GM23248 (cell line): Measurements from ENCODE around the gene TMEM40. TPM values are rescaled to one million over a fixed set of nuclear protein-coding genes. Genes with fewer than 3 reads are reported as not detected.

Source experiments
- DNase-seq: peaks from one replicate; pipeline ENCODE4 v3.0.0-alpha.2; 2015
- H2AFZ ChIP-seq: fragments of 200-600 bp; sonication (generic); 2 replicates; pipeline ENCODE4 v1.6.1; 2016; ENCODE audit warnings: antibody characterized with exemption
- H3F3A ChIP-seq: fragments of 200-600 bp; sonication (generic); 2 replicates; pipeline ENCODE4 v1.6.1; 2016; ENCODE audit warnings: mild to moderate bottlenecking, antibody characterized with exemption, mixed run types; ENCODE audit not compliant: insufficient read depth
- H3K27ac ChIP-seq: fragments of 200-600 bp; sonication (generic); 2 replicates; pipeline ENCODE4 v1.5.1; 2016; ENCODE audit warnings: mild to moderate bottlenecking
- H3K27me3 ChIP-seq: fragments of 200-600 bp; sonication (generic); replicated peaks from 2 replicates; pipeline ENCODE4 v1.6.1; 2016; ENCODE audit warnings: mild to moderate bottlenecking; ENCODE audit not compliant: insufficient read depth
- H3K36me3 ChIP-seq: fragments of 200-600 bp; sonication (generic); 2 replicates; pipeline ENCODE4 v1.6.1; 2016; ENCODE audit warnings: low read depth, mild to moderate bottlenecking
- H3K4me1 ChIP-seq: fragments of 200-600 bp; sonication (generic); 2 replicates; pipeline ENCODE4 v1.6.1; 2016; ENCODE audit warnings: mild to moderate bottlenecking; ENCODE audit not compliant: insufficient read depth
- H3K4me2 ChIP-seq: fragments of 200-600 bp; sonication (generic); one replicate; pipeline ENCODE4 v1.6.1; 2016; ENCODE audit warnings: mild to moderate bottlenecking; ENCODE audit not compliant: unreplicated experiment
- H3K4me3 ChIP-seq: fragments of 200-600 bp; sonication (generic); 2 replicates; pipeline ENCODE4 v1.5.1; 2016; ENCODE audit warnings: mild to moderate bottlenecking
- H3K79me2 ChIP-seq: fragments of 200-600 bp; sonication (generic); 2 replicates; pipeline ENCODE4 v1.6.1; 2016; ENCODE audit warnings: mild to moderate bottlenecking; ENCODE audit not compliant: insufficient read depth
- H3K9ac ChIP-seq: fragments of 200-600 bp; sonication (generic); 2 replicates; pipeline ENCODE4 v1.6.1; 2016; ENCODE audit warnings: mild to moderate bottlenecking
- H3K9me2 ChIP-seq: fragments of 200-600 bp; sonication (generic); 2 replicates; pipeline ENCODE4 v1.6.1; 2016; ENCODE audit warnings: mixed run types, mild to moderate bottlenecking, moderate library complexity; ENCODE audit not compliant: insufficient read depth
- H3K9me3 ChIP-seq: fragments of 200-600 bp; sonication (generic); one replicate; pipeline ENCODE4 v1.6.1; 2017; ENCODE audit warnings: low read depth
- H4K20me1 ChIP-seq: fragments of 200-600 bp; sonication (generic); 2 replicates; pipeline ENCODE4 v1.6.0; 2016; ENCODE audit not compliant: insufficient read depth
- EZH2 ChIP-seq: fragments of 200-600 bp; sonication (generic); IDR thresholded peaks from 2 replicates; pipeline ENCODE4 v1.6.1; 2018; ENCODE audit warnings: antibody characterized with exemption, mild to moderate bottlenecking; ENCODE audit not compliant: insufficient read depth, poor library complexity, severe bottlenecking
- EZH2phosphoT487 ChIP-seq: fragments of 200-600 bp; sonication (generic); IDR thresholded peaks from 2 replicates; pipeline ENCODE4 v1.6.1; 2018; ENCODE audit warnings: antibody characterized with exemption, moderate library complexity, mild to moderate bottlenecking, low read depth; ENCODE audit not compliant: insufficient read depth
- WGBS, 2 experiments: methylation state at CpG; one replicate each; pipeline ENCODE4 v1.1.6; 2015 to 2017; ENCODE audit warnings: low lambda C conversion rate in 2 of 2, low coverage in 1 of 2; ENCODE audit errors: missing lambda C conversion rate in 2 of 2; 5-methylcytosine and 5-hydroxymethylcytosine counted together
- in situ Hi-C: fragments of 300-500 bp; cut with MboI; formaldehyde crosslinking; loops from 2 replicates; pipeline ENCODE4 v1.15.0; 2020
- polyA plus RNA-seq: library from polyadenylated mRNA; unstranded; fragments of >200 nt; fragmentation: Nextera tagmentation; extraction: Ambion mirVana; gene quantifications from 2 replicates; pipeline ENCODE4 v1.2.1, GENCODE V29; 2016
- total RNA-seq: library from RNA; depleted of rRNA; stranded (reverse); fragments of >200 nt; shearing (Covaris generic); gene quantifications from 2 replicates; pipeline ENCODE4 v1.2.3, GENCODE V29; 2014

TMEM40 gene
- total and polyA plus RNA-seq, 2 experiments from 2014 or later, result not detected

DNA sequence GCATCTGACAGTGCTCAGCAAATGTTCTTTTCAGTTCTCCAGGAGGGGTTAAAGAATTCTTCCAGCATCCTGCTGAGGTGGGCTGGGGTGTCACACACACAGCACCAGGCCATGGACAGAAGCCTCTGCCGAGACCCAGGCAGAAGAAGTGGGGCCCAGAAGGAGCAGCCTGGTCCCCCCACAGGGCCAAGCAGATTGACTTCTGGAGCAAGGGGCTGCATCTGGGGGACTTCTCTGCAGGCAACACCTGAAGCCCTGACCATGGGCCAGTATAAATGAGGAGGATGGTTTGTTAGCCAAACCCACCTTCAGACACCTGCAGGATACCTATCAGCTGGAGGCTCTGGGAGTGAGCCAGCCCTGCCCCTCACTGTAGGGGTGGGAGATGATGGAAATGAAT, 16.2 kb upstream of the TMEM40 start:
- H3K9ac ChIP-seq, result no peak overlapping the region
- H3K9me2 ChIP-seq, result no peaks in the 10 kb centered on the region
- no peaks in the 10 kb centered on the region for H4K20me1 ChIP-seq
- peaks cover 5% of the 10 kb centered on the region for H3K27me3 ChIP-seq
- no peak overlapping the region for H2AFZ ChIP-seq
- H3K79me2 ChIP-seq, result no peaks in the 10 kb centered on the region
- TF ChIP-seq EZH2, result no peak
- TF ChIP-seq EZH2phosphoT487, result no peak
- DNase-seq, result no peak
- no peak overlapping the region for H3K4me3 ChIP-seq
- in situ Hi-C loops, result no loop called here
- no peak overlapping the region for H3K4me2 ChIP-seq
- no peaks in the 10 kb centered on the region for H3K4me1 ChIP-seq
- no peaks in the 10 kb centered on the region for H3F3A ChIP-seq
- no peaks in the 10 kb centered on the region for H3K9me3 ChIP-seq
- 32 to 67% methylated on average over 1 of the region's 1 CpG for WGBS, 2 experiments
- no peak overlapping the region for H3K27ac ChIP-seq
- H3K36me3 ChIP-seq, result no peaks in the 10 kb centered on the region

DNA sequence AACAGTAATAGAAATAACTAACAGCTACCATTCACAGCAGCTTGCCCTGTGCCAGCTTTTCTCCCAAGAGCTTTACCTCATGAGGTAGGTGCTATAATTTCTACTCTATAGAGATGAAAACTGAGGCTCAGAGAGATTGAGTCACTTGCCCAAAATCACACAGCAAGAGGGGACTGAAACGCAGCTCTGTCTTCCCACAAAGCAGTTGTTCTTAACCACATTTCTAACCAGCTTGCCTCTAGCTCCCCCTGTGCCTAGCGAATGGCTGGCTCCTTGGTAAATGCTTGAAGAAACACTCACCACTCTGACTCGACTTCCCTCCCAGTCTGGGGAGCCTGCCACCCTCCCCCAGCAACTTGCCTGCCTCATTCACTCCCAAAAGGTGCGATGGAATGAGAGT, 15.6 kb upstream of the TMEM40 start:
- Histone ChIP-seq H3K9ac (no peak overlapping the region), H3K36me3 (no peaks in the 10 kb centered on the region), H3K79me2 (no peaks in the 10 kb centered on the region), H3F3A (no peaks in the 10 kb centered on the region), H4K20me1 (no peaks in the 10 kb centered on the region), H3K4me2 (no peak overlapping the region), H2AFZ (no peak overlapping the region), H3K9me3 (no peaks in the 10 kb centered on the region), H3K4me3 (no peak overlapping the region), H3K27ac (no peak overlapping the region), H3K4me1 (no peaks in the 10 kb centered on the region), H3K9me2 (no peaks in the 10 kb centered on the region), H3K27me3 (peaks cover 5% of the 10 kb centered on the region)
- in situ Hi-C loops, result no loop called here
- TF ChIP-seq EZH2phosphoT487 (no peak), EZH2 (no peak)
- DNase-seq, result no peak
- WGBS, 2 experiments, result 58 to 72% methylated on average over 4 of the region's 4 CpGs

- Histone ChIP-seq H4K20me1 (no peaks in the 10 kb centered on the region), H3K4me3 (no peak overlapping the region), H3K27me3 (peaks cover 5% of the 10 kb centered on the region), H3K36me3 (no peaks in the 10 kb centered on the region), H3F3A (no peaks in the 10 kb centered on the region), H3K9me2 (no peaks in the 10 kb centered on the region), H3K4me1 (no peaks in the 10 kb centered on the region), H3K9ac (no peak overlapping the region), H3K9me3 (no peaks in the 10 kb centered on the region), H2AFZ (no peak overlapping the region), H3K4me2 (no peak overlapping the region), H3K79me2 (no peaks in the 10 kb centered on the region), H3K27ac (no peak overlapping the region)
- WGBS, 2 experiments, result 44 to 71% methylated on average over 1 of the region's 1 CpG
- peak; percentile 9 for DNase-seq
- no peak for TF ChIP-seq EZH2phosphoT487
- in situ Hi-C loops, result no loop called here
Measured at GRCh38 chr3:12773710-12774086, 14.6 kb upstream of the TMEM40 start.

DNA sequence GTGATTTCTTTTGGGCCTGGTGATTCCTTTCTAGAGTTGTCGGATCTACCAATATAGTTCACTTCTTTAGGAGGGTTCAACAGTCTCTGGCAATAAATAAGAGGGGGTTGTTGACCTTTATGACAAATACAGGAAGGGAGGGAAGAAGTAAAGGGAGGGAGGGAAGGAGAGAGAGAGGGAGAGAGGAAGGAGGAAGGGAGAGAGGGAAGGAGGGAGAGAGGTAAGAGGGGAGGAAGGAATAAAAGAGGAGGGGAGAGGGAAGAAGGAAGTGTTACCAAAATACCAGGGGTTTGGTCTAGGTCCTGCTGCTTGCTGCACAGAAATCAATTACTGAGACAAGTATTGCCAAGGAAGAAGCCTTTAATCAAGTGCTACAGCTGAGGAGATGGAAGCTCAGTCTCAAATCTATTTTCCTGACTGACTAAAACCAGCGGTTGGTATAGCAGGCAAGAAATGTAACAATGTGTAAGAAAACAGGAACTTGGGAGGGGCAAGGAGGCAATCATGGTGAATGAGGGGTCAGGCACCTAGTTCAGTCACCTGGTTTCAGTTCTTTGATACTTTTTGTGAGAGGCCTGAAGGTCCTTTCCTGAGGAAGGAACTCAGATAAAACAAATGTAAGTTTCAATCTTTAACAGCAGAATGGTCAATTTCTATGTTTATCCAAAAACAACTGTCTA, 14.1 kb upstream of the TMEM40 start:
- Histone ChIP-seq H3K9me2 (no peaks in the 10 kb centered on the region), H3F3A (no peaks in the 10 kb centered on the region), H3K9ac (no peak overlapping the region), H3K27me3 (peaks cover 5% of the 10 kb centered on the region), H3K4me3 (no peak overlapping the region), H2AFZ (no peak overlapping the region), H4K20me1 (no peaks in the 10 kb centered on the region), H3K79me2 (no peaks in the 10 kb centered on the region), H3K27ac (no peak overlapping the region), H3K4me2 (no peak overlapping the region), H3K9me3 (no peaks in the 10 kb centered on the region), H3K36me3 (no peaks in the 10 kb centered on the region), H3K4me1 (no peaks in the 10 kb centered on the region)
- TF ChIP-seq EZH2phosphoT487 (no peak), EZH2 (no peak)
- DNase-seq, result no peak
- in situ Hi-C loops, result no loop called here
- WGBS, 2 experiments, result 84 to 85% methylated on average over 2 of the region's 2 CpGs

DNA sequence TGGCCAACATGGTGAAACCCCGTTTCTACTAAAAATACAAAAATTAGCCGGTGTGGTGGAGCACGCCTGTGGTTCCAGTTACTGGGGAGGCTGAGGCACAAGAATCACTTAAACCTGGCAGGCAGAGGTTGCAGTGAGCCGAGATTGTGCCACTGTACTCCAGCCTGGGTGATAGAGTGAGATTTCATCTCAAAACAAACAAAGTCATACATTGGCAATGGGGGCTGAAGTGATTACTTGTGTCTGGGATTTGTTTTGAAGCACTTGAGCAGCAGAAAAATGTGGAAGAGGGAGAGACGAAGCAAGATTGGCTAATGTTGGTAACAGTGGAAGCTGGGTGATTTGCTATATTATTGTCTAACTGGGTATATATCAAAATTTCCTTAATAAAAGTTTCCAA, 13.4 kb upstream of the TMEM40 start:
- no peak overlapping the region for H3K4me3 ChIP-seq
- H3K79me2 ChIP-seq, result no peaks in the 10 kb centered on the region
- in situ Hi-C loops, result no loop called here
- peaks cover 5% of the 10 kb centered on the region for H3K27me3 ChIP-seq
- H3K4me1 ChIP-seq, result no peaks in the 10 kb centered on the region
- H2AFZ ChIP-seq, result no peak overlapping the region
- TF ChIP-seq EZH2, result no peak
- no peak for TF ChIP-seq EZH2phosphoT487
- H3K36me3 ChIP-seq, result no peaks in the 10 kb centered on the region
- WGBS, 2 experiments, result 70 to 74% methylated on average over 5 of the region's 5 CpGs
- H3K4me2 ChIP-seq, result no peak overlapping the region
- no peak for DNase-seq
- no peaks in the 10 kb centered on the region for H4K20me1 ChIP-seq
- no peaks in the 10 kb centered on the region for H3K9me3 ChIP-seq
- H3F3A ChIP-seq, result no peaks in the 10 kb centered on the region
- H3K9ac ChIP-seq, result no peak overlapping the region
- H3K27ac ChIP-seq, result no peak overlapping the region
- no peaks in the 10 kb centered on the region for H3K9me2 ChIP-seq
